Right atrium auricular region (tissue), 2 donors: ENCODE results near the gene DOK5. TPM values are rescaled to one million over a fixed set of nuclear protein-coding genes. Genes with fewer than 3 reads are reported as not detected.

Experiments
- DNase-seq: peaks from one replicate; pipeline ENCODE4 v3.0.0-alpha.2; 2019; ENCODE audit warnings: low spot score
- H3K27ac ChIP-seq, 2 donors: fragments of 200-600 bp; sonication (generic); 1 replicate in 1 of 2; 2 replicates in 1 of 2; pipeline ENCODE4 v1.5.1; 2016 to 2019
- H3K27me3 ChIP-seq, 2 donors: fragments of 200-600 bp; sonication (generic); one replicate each; pipeline versions ENCODE4 v1.5.1 to v1.6.0; 2017 to 2019
- H3K36me3 ChIP-seq: fragments of 200-600 bp; sonication (generic); one replicate; pipeline ENCODE4 v1.5.1; 2016
- H3K4me1 ChIP-seq, 2 donors: fragments of 200-600 bp; sonication (generic); one replicate each; pipeline versions ENCODE4 v1.5.1 to v1.6.0; 2017 to 2019
- H3K4me3 ChIP-seq, 2 donors: fragments of 200-600 bp; sonication (generic); 1 replicate in 1 of 2; 2 replicates in 1 of 2; pipeline ENCODE4 v1.5.1; 2017 to 2019; ENCODE audit warnings: mild to moderate bottlenecking in 1 of 2, moderate library complexity in 1 of 2
- H3K9me3 ChIP-seq, 2 donors: fragments of 200-600 bp; sonication (generic); one replicate each; pipeline ENCODE4 v1.5.1; 2019
- total RNA-seq, 2 donors: library from RNA; depleted of rRNA; stranded (reverse); fragments of >200 nt; gene quantifications; one replicate each; pipeline ENCODE4 v1.1.0, GENCODE V29; 2016
- TF ChIP-seq, protein P1 (sequence below), 2 donors: fragments of 200-600 bp; sonication (generic); IDR thresholded peaks; one replicate each; pipeline ENCODE4 v1.5.1; 2019; ENCODE audit warnings: antibody characterized with exemption in 2 of 2

DOK5 gene
- total RNA-seq, 2 donors from 2014 or later, result 11.6 to 16.9 TPM

- TF ChIP-seq, protein P1, sequence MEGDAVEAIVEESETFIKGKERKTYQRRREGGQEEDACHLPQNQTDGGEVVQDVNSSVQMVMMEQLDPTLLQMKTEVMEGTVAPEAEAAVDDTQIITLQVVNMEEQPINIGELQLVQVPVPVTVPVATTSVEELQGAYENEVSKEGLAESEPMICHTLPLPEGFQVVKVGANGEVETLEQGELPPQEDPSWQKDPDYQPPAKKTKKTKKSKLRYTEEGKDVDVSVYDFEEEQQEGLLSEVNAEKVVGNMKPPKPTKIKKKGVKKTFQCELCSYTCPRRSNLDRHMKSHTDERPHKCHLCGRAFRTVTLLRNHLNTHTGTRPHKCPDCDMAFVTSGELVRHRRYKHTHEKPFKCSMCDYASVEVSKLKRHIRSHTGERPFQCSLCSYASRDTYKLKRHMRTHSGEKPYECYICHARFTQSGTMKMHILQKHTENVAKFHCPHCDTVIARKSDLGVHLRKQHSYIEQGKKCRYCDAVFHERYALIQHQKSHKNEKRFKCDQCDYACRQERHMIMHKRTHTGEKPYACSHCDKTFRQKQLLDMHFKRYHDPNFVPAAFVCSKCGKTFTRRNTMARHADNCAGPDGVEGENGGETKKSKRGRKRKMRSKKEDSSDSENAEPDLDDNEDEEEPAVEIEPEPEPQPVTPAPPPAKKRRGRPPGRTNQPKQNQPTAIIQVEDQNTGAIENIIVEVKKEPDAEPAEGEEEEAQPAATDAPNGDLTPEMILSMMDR (IDR thresholded peaks at IDR 0.05), result no peak
Observed at GRCh38 chr20:54559890-54560289, 84.5 kb downstream of the DOK5 start.

DNA sequence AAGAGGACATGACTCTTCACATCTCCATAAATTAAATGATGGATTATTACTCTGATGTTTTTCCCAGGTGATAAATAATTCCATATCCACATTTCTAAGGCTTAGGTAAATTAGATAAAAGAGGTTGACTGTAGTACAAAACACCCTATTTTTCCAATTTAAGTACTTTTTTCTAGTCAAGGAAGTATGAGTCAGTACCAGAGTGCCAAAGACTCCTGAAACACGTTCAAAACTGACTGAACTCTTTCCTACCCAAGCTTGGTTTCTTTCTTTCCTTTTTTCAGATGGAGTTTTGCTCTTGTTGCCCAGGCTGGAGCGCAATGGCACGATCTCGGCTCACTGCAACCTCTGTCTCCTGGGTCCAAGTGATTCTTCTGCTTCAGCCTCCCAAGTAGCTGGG lies 85.0 kb downstream of the DOK5 start:
- TF ChIP-seq, protein P1 (IDR thresholded peaks at IDR 0.05), result no peak
- Histone ChIP-seq H3K4me3 (no peak overlapping the region), H3K27ac (peak overlapping the region in 1 of 2 donors; percentile 27)

More at GRCh38 chr20:54559890-54560289, 84.5 kb downstream of the DOK5 start:
- no peaks in the 10 kb centered on the region for H3K27me3 ChIP-seq
- H3K4me1 ChIP-seq, result no peaks in the 10 kb centered on the region
- H3K4me3 ChIP-seq, result no peak overlapping the region
- no peaks in the 10 kb centered on the region for H3K36me3 ChIP-seq
- no peak for DNase-seq
- H3K27ac ChIP-seq, result peak overlapping the region in 1 of 2 donors; percentile 27
- H3K9me3 ChIP-seq, result no peaks in the 10 kb centered on the region

DNA sequence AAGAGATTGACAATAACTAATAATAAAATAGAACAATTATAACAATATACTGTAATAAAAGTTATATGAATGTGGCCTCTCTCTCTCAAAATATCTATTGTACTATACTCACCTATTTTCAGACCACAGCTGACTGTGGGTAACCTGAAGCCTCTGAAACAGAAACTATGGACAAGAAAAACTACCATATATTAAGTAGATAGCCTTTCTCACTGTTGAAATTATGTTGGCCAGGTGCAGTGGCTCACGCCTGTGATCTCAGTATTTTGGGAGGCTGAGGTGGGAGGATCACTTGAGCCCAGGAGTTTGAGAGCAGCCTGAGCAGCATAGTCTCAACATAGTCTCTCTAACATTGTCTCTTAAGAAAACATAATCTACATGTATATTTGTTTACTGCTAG lies 89.9 kb downstream of the DOK5 start:
- TF ChIP-seq, protein P1 (IDR thresholded peaks at IDR 0.05), result no peak
- no peak overlapping the region for H3K27ac ChIP-seq

More for the DNA sequence above, 85.0 kb downstream of the DOK5 start:
- H3K36me3 ChIP-seq, result no peaks in the 10 kb centered on the region
- H3K9me3 ChIP-seq, result no peaks in the 10 kb centered on the region
- no peak for DNase-seq
- H3K4me1 ChIP-seq, result no peaks in the 10 kb centered on the region
- H3K27me3 ChIP-seq, result no peaks in the 10 kb centered on the region

DNA sequence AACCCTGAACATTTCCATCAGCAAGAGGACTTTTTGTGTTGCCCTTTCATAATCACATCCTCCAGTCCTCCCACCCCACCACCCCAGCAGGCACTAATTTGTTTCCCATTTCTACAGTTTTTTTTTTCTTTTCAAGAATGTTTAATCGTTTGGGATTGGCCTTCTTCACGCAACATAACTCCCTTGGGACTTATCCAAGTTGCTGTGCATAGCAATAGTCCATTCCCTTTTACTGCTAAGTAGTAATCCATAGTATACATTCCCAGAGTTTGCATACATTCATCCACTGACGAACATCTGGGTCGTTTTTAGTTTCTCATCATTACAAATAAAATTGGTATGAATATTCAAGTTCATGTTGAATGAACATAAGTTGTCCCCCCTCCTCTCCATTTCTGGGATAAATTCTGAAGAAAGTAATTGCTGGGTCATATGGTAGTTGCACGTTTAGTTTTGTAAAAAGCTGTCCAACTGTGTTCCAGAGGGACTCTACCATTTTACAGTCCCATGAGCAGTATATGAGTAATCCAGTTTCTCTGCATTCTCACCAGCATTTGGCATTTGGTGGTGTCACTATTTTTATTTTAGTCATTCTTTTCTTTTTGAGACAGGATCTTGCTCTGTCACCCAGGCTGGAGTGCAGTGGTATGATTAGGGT lies 90.8 kb downstream of the DOK5 start:
- H3K36me3 ChIP-seq, result no peaks in the 10 kb centered on the region
- no peaks in the 10 kb centered on the region for H3K9me3 ChIP-seq
- H3K4me3 ChIP-seq, result no peak overlapping the region
- DNase-seq, result no peak
- TF ChIP-seq, protein P1 (IDR thresholded peaks at IDR 0.05), result no peak
- H3K27me3 ChIP-seq, result no peaks in the 10 kb centered on the region
- H3K4me1 ChIP-seq, result peaks cover 0 to 1% of the 10 kb centered on the region in 2 donors
- no peak overlapping the region for H3K27ac ChIP-seq

More for the DNA sequence above, 89.9 kb downstream of the DOK5 start:
- Histone ChIP-seq H3K36me3 (no peaks in the 10 kb centered on the region), H3K4me1 (no peaks in the 10 kb centered on the region), H3K9me3 (no peaks in the 10 kb centered on the region), H3K27me3 (no peaks in the 10 kb centered on the region), H3K4me3 (no peak overlapping the region)
- no peak for DNase-seq

DNA sequence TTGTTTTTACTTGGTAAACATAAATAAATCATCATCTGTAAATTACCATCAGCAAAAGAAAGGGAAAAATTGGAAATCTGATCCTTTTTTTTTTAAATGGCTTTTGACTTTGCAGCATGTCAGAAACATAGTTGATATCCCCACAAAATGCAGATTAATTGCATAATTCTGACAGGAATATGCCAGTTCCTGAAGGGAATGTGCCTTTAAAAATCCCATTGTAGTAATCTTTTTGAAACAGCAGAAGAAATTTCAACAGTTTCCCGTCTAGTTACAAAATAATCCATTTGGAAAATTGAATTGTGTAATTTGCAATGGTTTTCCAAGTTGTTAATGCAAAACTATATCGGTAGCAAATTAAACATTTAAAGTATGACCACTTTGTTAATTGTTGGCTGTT lies 95.2 kb downstream of the DOK5 start:
- H3K27ac ChIP-seq, result no peak overlapping the region
- H3K27me3 ChIP-seq, result no peaks in the 10 kb centered on the region
- TF ChIP-seq, protein P1 (IDR thresholded peaks at IDR 0.05), result no peak
- no peak for DNase-seq
- no peak overlapping the region for H3K4me3 ChIP-seq
- H3K9me3 ChIP-seq, result no peaks in the 10 kb centered on the region
- peaks cover 0 to 3% of the 10 kb centered on the region in 2 donors for H3K4me1 ChIP-seq
- H3K36me3 ChIP-seq, result no peaks in the 10 kb centered on the region
